Nephron progenitor cell (in vitro differentiated cells): Measurements from ENCODE around the gene ADPRHL1.

Experiments
- DNase-seq: peaks from one replicate; pipeline ENCODE4 v3.0.0; 2021
- H3K27ac Mint-ChIP-seq: 2 replicates; pipeline ENCODE4 v1.8.0; 2021; ENCODE audit warnings: mild to moderate bottlenecking, moderate library complexity, mixed read lengths
- H3K27me3 Mint-ChIP-seq: 2 replicates; pipeline ENCODE4 v1.8.0; 2021; ENCODE audit warnings: mild to moderate bottlenecking, low read depth, mixed read lengths; ENCODE audit not compliant: poor library complexity
- H3K36me3 Mint-ChIP-seq: 2 replicates; pipeline ENCODE4 v1.8.0; 2021; ENCODE audit warnings: low read depth, mixed read lengths
- H3K4me1 Mint-ChIP-seq: 2 replicates; pipeline ENCODE4 v1.8.0; 2021; ENCODE audit warnings: mixed read lengths
- H3K4me3 Mint-ChIP-seq: 2 replicates; pipeline ENCODE4 v1.8.0; 2021; ENCODE audit warnings: mild to moderate bottlenecking, moderate library complexity, mixed read lengths
- H3K9me3 Mint-ChIP-seq: 2 replicates; pipeline ENCODE4 v1.8.0; 2021; ENCODE audit warnings: mild to moderate bottlenecking, moderate library complexity, mixed read lengths
- TF ChIP-seq, protein P1 (sequence below): fragments of 200-600 bp; sonication (generic); IDR thresholded peaks from 2 replicates; pipeline ENCODE4 v1.5.0; 2021; ENCODE audit warnings: antibody characterized with exemption

ADPRHL1 gene

DNA sequence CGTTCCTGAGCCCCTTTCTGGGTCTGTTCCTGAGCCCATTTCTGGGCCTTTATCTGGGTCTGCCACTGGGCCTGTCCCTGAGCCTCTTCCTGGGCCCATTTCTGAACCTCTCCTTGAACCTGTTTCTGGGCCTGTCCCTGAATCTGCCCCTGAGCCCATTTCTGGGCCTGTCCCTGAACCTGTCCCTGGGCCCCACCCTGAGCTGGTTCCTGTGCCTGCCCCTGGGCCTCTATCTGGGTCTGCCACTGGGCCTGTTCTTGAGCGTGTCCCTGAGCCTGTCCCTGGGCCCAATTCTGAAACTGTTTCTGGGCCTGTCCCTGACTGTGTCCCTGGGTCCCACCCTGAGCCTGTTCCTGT lies 48.9 kb downstream of the ADPRHL1 start:
- Mint-ChIP-seq H3K36me3 (no peaks in the 10 kb centered on the region), H3K4me3 (no peak overlapping the region), H3K27me3 (peaks cover 13% of the 10 kb centered on the region), H3K9me3 (no peaks in the 10 kb centered on the region), H3K27ac (no peak overlapping the region), H3K4me1 (peaks cover 54% of the 10 kb centered on the region)
- no peak for DNase-seq
- TF ChIP-seq, protein P1, sequence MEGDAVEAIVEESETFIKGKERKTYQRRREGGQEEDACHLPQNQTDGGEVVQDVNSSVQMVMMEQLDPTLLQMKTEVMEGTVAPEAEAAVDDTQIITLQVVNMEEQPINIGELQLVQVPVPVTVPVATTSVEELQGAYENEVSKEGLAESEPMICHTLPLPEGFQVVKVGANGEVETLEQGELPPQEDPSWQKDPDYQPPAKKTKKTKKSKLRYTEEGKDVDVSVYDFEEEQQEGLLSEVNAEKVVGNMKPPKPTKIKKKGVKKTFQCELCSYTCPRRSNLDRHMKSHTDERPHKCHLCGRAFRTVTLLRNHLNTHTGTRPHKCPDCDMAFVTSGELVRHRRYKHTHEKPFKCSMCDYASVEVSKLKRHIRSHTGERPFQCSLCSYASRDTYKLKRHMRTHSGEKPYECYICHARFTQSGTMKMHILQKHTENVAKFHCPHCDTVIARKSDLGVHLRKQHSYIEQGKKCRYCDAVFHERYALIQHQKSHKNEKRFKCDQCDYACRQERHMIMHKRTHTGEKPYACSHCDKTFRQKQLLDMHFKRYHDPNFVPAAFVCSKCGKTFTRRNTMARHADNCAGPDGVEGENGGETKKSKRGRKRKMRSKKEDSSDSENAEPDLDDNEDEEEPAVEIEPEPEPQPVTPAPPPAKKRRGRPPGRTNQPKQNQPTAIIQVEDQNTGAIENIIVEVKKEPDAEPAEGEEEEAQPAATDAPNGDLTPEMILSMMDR = no peak

DNA sequence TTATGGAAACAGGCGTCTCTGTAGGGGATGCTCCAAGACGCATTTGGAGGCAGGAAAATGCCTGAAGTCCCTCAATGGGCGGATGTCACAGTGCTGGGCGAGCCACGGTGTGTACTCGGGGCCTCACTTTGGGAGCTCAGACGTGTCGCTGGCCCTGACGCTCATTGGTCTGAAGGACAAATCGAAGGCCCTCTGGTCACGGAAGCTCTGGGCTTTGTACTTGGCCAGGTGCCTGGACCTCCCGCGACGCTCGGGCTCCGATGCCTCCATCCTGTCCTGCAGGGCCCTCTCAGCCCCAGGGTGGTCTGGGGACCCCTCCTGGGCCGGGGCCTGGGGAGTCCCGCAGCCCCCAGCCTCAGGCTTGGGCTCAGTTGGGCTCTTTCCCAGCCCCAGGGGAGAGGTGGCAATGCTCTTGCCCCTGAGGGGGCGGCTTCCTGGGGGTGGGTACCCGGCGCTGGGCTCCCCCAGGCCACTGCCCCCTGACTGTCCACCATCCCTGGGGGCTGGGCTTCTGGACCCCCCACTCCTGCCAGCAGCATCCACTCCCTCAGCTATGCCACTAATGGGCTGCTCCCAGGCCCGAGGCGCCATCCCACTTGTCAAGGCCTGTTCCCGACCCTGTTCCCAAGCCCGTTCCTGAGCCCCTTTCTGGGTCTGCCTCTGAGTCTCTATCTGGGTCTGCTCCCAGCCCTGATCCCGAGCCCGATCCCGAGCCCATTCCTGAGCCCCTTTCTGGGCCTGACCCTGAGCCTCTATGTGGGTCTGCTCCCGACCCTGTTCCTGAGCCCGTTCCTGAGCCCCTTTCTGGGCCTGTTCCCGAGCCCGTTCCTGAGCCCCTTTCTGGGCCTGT lies 49.8 kb downstream of the ADPRHL1 start:
- H3K4me1 Mint-ChIP-seq = peaks cover 51% of the 10 kb centered on the region
- peak overlapping the region; percentile 32 for H3K27ac Mint-ChIP-seq
- no peak overlapping the region for H3K4me3 Mint-ChIP-seq
- no peak for DNase-seq
- TF ChIP-seq, protein P1 = no peak
- no peaks in the 10 kb centered on the region for H3K36me3 Mint-ChIP-seq
- peaks cover 10% of the 10 kb centered on the region for H3K27me3 Mint-ChIP-seq
- H3K9me3 Mint-ChIP-seq = no peaks in the 10 kb centered on the region

DNA sequence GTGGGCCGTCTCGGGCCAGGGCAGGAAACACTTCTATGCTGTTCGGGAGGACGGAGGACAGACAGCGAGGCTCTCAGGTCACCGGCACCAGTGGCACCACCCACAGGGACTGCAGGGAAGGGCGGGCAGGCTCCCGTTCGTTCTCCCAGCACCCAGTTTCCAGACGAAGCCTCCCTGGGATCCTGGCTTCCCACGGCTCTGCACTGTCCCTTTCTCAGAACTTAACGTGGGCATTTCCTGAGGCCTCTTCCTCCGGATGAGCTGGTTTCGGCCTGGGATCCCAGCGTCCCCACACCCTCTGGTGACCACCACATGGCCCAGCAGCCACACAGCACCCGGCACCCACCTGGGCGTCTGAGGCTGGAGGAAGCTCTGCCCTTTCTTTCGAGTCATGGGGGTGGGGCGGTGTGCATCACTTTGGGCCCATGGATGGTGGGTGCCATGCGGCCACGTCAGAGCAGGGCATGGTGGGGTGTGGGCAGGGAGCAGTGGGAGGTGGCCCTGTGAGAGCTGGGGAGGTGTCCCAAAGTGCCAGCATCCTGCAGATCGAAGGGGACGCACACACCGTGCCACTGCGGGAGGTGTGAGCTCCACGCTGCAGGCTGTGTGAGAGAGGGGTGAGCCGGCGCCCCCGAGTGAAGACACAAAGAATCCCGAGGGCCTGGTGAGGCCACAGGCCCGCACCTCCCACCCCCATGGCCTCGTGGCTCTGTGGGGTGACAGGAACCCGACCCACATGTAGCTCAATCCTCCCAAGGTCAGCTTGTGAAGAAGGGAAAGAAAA lies 50.6 kb downstream of the ADPRHL1 start:
- no peaks in the 10 kb centered on the region for H3K9me3 Mint-ChIP-seq
- H3K27ac Mint-ChIP-seq = peak overlapping the region; percentile 78
- peaks cover 12% of the 10 kb centered on the region for H3K27me3 Mint-ChIP-seq
- no peak for DNase-seq
- TF ChIP-seq, protein P1 = no peak
- no peak overlapping the region for H3K4me3 Mint-ChIP-seq
- H3K4me1 Mint-ChIP-seq = peaks cover 53% of the 10 kb centered on the region
- no peaks in the 10 kb centered on the region for H3K36me3 Mint-ChIP-seq

DNA sequence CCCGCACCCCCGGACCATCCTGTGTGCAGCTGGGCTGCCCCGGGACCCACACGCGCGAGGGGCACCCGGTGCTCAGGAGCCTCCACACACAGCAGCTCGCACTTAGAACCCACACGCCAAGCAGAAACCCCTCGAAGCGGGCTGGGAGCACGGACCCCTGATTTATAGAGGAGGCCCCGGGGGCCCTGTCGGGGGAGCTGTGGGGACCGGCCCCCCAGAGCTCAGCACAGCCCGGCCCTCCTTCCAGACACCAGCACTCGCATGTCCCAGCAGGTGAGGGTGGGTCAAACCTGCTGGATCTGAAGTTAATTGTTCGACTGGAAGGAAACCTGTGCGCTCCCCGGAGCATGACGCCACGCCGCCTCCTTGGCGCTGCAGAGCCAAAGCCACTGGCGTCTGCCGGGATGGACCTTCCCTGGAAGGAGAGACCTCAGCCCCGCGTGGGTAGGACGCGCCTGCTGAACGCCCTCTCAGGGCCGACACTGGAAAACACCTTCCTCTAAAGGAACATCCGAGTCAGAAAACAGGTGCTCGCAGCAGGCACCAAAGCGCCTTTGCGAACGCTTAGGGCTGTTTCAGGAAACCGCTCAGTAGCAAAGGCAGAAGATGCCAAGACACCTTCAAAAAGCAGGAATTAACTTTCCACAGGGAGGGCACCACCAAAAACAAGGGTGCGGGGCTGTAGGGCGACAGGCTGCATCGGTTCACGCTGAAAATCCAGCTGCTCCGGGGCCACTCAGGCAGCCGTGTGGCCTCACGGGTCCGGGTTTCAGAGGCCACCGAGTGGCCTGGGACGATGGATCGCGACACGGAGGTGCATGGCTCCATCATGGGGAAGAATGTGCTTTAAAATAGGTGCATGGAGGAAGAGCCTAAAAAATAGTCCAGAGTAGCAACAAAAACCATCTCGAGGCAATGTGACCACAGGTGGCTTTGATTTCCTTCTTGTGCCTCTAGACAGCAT lies 51.6 kb downstream of the ADPRHL1 start:
- peaks cover 14% of the 10 kb centered on the region for H3K27me3 Mint-ChIP-seq
- no peak overlapping the region for H3K4me3 Mint-ChIP-seq
- H3K27ac Mint-ChIP-seq = peak overlapping the region; percentile 78
- TF ChIP-seq, protein P1 = no peak
- DNase-seq = no peak
- peaks cover 51% of the 10 kb centered on the region for H3K4me1 Mint-ChIP-seq
- H3K9me3 Mint-ChIP-seq = no peaks in the 10 kb centered on the region
- H3K36me3 Mint-ChIP-seq = no peaks in the 10 kb centered on the region

DNA sequence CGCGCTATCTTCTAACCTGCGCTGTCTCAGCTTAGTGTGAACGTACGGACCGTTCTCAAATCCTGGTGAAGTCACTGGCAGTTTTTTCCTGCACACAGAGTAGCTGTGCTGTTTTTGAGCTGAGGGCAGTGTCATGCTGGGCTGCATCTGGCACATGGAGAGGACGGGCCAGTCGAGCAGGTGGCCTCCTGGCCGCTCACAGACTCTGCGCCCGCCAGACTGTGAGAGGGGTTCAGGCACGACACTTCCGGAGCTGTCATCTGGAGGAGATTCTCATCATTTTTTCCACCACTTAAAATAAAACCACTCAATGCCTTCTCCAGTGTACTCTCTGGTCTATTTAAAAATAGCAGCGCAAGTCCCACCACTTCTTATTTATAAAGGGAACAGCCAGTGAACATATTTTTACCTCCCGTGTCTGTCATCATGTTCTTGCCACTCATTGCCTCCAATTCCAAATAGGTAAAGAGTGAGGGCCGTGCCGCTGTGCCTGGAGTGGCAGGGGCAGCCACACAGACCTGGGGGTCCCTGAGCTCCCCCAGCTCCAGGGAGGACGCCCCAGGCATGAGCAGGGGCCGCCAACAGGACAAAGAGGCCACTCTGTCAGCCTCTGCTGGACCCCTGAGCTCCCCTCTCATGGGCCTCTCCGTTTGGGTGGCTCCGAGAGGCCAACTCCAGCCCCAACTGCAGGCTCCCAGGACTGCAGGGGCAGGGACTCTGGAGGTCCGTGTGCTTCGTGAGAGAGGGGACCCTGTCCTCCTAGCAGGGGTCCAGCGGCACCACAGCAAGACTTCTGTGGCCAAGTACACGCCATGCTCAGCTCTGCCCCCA lies 52.5 kb downstream of the ADPRHL1 start:
- H3K4me1 Mint-ChIP-seq = peaks cover 42% of the 10 kb centered on the region
- H3K4me3 Mint-ChIP-seq = no peak overlapping the region
- H3K36me3 Mint-ChIP-seq = no peaks in the 10 kb centered on the region
- H3K9me3 Mint-ChIP-seq = no peaks in the 10 kb centered on the region
- TF ChIP-seq, protein P1 = no peak
- peak overlapping the region; percentile 55 for H3K27ac Mint-ChIP-seq
- DNase-seq = no peak
- H3K27me3 Mint-ChIP-seq = peaks cover 15% of the 10 kb centered on the region
